GM19239 (cell line): ENCODE results near the gene TMEM74B.

Source experiments
- DNase-seq: peaks from one replicate; pipeline ENCODE4 v3.0.0; 2011; ENCODE audit warnings: low spot score; ENCODE audit not compliant: insufficient read length
- FAIRE-seq: peaks from 2 replicates; lab custom pipeline; 2011; peaks lifted over from hg19 to GRCh38; lab: Jason Lieb, UNC

The TMEM74B gene

DNA sequence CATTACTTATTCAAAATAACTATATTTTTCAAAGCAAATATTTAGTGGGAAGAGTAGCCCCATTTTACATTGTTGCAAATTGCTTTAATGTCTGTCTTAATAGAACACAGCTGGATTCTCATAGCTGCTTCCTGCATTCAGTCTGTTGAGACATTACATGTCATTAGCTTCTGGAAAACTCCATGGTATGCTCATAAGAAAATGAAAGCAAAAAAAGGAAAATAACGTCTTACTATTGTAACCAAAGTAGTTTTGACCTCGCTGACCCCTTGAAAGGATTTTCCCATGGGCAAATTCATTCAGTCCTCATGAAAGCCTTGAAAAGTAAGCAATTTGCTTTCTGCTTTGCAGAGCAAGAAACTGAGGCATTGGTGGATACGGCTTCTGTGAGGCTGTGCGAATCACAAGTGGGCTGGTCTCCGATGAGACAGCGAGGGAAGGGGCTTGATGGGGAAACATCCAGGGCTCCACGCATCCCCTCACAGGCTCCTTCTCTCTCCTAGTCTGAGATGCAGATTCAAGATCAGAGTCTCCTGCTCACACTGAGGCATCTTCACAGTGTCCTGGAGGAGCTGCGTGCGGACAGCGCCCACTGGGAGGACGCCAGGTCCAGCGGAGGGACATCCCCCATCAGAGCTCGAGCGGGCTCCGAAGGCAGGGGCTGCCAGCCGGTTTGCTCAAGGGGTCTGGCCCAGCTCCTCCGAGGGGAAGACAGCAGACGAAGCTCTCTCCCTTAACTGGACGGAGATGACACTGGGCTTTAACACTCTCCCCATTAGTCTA, 21.8 kb upstream of the TMEM74B start:
- no peak for DNase-seq
- no peak for FAIRE-seq

- DNase-seq (no peak), FAIRE-seq (no peak)
These were observed 21.0 kb upstream of the TMEM74B start for GRCh38 chr20:1205802-1206201.

- FAIRE-seq (no peak), DNase-seq (no peak)
These were observed 19.8 kb upstream of the TMEM74B start for GRCh38 chr20:1204576-1204975.

DNA sequence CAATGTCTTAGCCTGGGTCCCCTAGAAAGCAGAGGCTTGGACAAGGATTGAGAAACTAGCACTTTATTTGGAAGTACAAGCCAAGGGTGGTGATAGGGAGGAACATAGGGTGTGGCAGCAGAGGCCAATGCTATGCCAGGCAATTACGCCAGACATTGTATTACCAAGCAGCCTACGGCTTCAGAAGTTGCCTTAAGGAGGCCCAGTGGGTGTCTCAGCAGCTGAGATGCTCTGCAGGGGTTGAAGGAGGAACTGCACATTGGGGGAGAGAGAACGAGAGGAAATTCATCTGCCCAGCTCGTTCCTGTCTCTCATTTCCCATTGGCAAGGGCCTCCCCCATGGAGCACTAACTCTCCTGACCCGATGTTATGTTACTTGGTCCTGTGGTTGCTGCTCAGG, 19.3 kb upstream of the TMEM74B start:
- FAIRE-seq = no peak
- no peak for DNase-seq

DNA sequence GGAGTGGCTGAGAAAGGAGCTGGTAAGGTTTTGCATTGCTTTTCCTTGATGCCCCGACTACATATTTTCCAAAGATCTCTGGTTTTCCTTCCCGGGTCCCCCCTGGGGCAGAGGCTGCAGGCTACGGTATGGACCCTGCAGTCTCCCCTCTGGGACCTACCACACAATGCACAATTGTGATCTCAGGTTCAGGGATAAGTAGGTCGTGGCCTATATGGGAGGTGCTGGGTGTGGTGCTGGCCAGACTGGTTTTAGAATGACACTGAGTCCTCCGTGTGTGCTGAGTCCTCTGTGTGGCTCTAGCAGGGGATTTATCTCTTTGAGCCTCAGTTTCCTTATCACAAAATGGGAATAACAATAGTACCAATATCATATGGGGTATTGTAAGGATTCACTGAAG, 18.8 kb upstream of the TMEM74B start:
- no peak for DNase-seq
- no peak for FAIRE-seq

DNA sequence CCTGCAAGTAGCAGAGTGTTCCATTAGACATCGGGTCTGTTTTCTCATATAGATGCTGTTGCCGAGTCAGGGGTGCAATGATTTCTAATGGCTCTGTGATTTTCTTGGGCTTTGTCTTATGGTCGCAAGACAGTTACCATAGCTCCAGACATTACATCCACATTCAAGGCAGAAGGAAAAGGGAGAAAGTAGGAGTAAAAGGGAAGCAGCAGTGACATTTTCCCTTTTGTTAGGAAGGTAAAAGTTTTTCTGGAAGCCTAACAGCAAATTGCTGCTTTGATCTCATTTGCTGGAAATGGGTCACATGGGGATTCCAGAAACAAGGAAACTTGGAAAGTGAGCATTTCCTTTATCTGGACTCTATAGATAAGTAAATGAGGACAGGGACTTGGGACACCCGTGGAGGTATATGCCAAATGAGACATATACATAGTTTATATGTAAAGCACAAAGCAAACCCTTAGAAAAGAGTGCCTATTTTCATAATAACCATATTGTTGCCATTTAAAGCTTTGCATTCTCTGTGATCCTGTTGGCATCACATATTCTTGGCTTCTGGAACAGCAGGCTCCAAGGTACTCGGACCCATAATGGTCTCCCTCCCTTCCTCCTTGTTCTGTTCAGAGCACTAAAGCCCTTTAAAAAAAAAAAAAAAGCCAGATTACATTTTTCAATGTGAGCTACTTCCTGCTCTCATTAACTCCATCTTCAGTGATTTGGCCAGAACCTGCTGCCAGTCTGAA, 18.2 kb upstream of the TMEM74B start, which contains the start of gene C20orf202:
TSS of gene C20orf202 (plus strand) at position 693 of the 743 bp plus-strand sequence. CDS start 132 bp downstream, outside the sequence.
- no peak for FAIRE-seq
- no peak for DNase-seq

DNA sequence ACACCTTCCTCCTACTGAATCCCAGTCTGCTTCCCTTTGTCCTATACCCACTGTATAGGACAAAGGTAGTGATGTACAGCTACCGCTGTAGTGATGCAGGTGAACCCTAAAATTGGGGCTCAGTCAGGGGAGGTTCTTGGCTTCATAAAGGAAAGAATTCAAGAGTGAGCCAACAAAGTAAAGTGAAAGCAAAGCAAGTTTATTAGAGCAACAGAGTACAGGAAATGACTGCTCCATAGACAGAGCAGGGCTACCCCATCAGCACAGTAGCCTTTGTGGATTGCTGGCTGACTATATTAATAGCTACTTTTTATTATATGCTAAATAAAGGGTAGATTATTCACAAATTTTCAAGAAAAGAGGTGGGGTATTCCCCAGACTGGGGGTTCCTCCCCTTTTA, 15.2 kb upstream of the TMEM74B start:
- no peak for DNase-seq
- FAIRE-seq = no peak

GRCh38 chr20:1199212-1199873, 14.6 kb upstream of the TMEM74B start:
- FAIRE-seq = no peak

GRCh38 chr20:1198751-1199150, 14.0 kb upstream of the TMEM74B start:
- DNase-seq (no peak), FAIRE-seq (no peak)

More at GRCh38 chr20:1199212-1199873, 14.6 kb upstream of the TMEM74B start:
- no peak for DNase-seq

DNA sequence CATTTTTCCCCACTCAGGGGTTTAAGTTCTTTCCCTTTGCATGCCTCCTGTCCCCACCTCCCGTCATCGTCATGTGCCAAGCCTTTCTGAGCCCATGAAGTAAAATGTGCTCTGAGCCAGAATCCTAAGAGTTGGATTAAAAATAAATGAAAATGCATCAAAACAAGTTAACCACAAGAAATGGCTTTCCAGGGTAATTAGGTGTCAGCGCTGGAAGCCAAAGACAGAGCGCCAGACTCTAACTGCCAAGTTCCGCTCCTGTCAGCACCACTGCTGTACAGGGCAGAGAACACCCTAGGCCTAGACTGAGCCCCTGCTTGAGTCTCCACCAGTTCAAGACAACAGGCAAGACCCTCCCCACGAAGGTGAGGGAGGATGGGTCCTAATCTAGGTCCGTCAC, 13.0 kb upstream of the TMEM74B start:
- DNase-seq = no peak
- FAIRE-seq = no peak

DNA sequence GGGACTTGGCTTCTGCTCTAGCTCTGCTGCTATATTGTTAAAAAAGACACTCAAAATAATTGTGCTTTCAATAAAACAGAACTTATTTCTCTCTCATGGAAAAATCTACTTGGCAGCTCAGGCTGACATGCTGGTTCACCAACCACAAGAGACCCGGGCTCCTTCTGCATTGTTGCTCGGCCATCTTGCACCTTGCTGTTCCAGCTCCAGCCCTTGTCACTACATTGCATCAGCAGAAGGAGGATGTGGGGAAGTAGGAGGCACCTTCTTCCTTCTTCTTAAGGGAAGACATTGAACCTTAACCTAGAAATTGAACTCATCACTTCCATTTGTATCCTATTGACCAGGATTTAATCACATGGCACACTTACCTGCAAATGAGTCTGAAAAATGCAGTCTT, 11.9 kb upstream of the TMEM74B start:
- FAIRE-seq = no peak

DNA sequence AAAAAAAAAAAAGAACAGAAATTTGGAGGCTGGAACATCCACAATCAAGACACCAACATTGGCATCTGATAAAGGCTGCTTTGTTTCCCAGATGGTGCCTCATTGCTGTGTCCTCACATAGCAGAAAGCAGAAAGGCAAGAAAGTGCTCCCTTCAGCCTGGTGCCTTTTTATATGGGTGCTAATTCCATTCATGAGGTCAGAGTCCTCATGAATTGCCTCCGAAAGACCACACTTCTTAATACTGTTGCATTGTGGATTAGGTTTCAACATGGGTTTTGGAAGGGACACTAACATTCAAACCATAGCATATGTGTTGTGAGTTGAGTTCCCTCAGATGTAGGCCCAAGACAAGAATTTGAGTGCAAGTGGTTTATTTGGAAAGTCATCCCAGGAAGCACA, 10.4 kb upstream of the TMEM74B start:
- FAIRE-seq = no peak

More for the DNA sequence above, 11.9 kb upstream of the TMEM74B start:
- DNase-seq = no peak

DNA sequence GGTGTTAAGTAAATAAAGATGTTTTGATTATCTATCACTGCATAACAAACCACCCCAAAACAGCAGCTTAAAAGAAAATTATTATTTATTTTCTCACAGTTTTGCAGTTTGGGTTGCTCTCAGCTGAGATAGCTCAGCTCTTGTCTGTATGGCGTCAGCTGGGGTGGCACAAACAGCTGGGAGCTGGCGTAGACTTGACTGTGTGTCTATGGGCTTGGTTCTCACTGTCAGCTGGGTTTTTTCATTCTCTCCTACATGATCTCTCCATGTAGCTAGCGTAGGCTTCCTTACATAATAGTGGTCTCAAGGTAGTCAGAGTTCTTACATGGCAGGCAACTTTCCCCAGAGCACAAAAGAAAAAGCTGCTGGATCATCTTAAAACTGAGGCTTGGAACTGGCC, 6.5 kb upstream of the TMEM74B start:
- FAIRE-seq = no peak
- DNase-seq = no peak

More for the DNA sequence above, 10.4 kb upstream of the TMEM74B start:
- no peak for DNase-seq

GRCh38 chr20:1190847-1191246, 6.1 kb upstream of the TMEM74B start:
- no peak for DNase-seq
- no peak for FAIRE-seq

DNA sequence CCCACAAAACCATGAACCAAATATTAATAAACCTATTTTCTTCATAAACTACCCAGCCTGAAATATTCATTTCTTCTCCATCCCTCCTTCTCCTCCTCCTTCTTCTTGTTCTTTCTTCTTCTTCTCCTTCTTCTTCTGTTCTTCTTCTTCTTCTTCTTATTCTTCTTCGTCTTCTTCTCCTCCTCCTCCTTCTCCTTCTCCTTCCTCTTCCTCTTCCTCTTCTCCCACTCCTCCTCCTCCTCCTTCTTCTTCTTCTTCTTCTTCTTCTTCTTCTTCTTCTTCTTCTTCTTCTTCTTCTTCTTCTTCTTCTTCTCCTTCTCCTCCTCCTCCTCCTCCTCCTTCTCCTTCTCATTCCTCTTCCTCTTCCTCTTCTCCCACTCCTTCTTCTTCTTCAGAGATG, 5.0 kb upstream of the TMEM74B start:
- FAIRE-seq (no peak), DNase-seq (no peak)

- no peak for FAIRE-seq
- DNase-seq = no peak
These were observed 3.6 kb upstream of the TMEM74B start for GRCh38 chr20:1188347-1188746.

DNA sequence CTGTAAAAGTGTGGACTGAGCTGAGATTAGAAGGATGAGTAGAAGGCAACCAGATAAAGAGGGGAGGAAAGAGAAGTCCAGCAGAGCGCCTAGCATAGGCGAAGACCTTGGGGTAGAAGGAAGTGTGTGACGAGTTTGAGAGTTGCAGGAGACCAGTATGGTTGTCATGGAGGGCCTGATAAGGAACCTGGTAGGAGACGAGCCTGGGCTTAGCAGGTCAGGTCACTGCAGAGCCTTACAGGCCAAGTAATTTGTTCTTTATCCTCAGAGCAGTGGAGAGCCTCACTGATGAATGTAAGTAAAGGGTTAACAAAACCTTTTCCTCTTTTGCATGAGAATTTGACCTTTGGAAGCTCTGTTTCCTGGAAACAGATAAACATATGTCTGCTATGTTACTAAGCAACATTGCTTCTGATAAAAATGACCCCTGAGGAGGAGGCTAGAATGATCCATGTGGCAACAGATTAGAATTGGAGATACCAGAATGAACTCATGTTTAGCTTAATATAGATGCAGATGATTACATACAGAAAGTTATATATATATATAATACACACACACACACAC, 2.9 kb upstream of the TMEM74B start:
- FAIRE-seq (no peak), DNase-seq (no peak)

DNA sequence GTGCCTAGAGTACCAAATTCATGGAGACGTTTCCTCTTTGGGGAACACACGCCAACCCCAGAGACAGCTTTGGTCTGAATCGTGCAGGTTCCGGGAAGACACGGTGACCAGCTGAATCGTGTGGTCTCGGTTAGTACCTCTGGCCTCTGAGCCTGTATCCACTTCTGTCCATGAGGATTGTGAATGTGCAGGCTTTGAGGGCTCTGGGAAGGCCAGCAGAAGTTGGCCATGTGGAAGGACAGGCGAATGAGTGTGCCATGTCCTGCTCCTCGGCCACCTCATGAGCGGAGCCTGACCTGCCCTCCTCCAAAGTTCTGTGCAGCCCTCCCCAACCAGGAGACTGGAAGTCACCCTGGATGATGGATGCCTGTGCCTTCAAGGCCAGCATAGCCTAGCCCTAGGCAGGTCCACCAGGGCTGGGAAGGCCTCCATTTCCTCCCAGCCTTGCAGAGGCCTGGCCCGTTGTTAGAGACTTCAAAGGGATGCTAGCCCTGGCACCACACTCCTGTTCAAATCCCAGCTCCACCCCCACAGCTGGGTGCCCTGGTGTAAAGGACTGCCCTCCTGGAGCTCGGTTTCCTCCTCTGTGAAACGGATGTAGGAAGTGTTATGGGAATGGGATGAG, 1.7 kb upstream of the TMEM74B start:
- no peak for FAIRE-seq
- no peak for DNase-seq

DNA sequence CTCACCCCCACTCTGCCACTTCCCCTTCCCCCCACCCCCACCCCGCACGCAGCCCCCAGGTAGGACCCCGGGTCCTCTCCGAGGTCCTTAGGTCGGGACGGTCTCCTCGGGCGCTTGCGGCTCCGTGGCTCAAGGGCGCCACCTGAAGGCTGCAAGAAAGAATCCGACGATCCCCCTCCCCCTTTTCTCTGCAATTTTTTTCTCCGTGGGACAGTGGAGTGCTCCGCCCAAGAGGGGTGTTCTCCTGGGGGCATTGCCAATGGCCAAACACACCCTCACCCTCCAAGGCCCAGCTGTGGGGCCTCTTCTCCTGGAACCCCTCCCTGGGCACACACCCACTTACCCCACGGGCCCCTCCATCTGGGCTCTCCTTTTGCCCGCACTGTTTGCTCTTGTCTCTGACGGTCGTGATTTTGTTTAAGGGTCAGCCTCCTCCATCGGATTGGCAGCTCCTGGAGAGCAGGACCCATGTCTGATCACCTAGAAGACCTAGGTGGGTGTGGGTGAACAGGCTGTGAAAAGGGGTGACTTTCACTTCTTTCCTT, 1.1 kb upstream of the TMEM74B start:
- peak; percentile 52 for DNase-seq
- FAIRE-seq = no peak

GRCh38 chr20:1185316-1185741, 548 bp upstream of the TMEM74B start:
- no peak for FAIRE-seq
- DNase-seq = no peak
